ENCODE data around the gene EYS. TPM values are rescaled to one million over a fixed set of nuclear protein-coding genes. Genes with fewer than 3 reads are reported as not detected.

Gene EYS
- total RNA-seq, 1 experiment from 2014 or later = not detected

- TF ChIP-seq ZNF274 (IDR thresholded peaks at IDR 0.05; ENCODE audit: low read depth, low read length) = no peak
- TF ChIP-seq SP1 (IDR thresholded peaks at IDR 0.05; ENCODE audit: low read depth) = no peak
- TF ChIP-seq EGR1 (IDR thresholded peaks at IDR 0.05; ENCODE audit: low read depth) = no peak
These were observed 444.8 kb downstream of the EYS start (continued) for GRCh38 chr6:65262241-65262640.

GRCh38 chr6:65259982-65260381 lies 447.0 kb downstream of the EYS start:
- no peak for ATAC-seq
- RAD21 ChIA-PET (ENCODE audit: low non-redundant PET in 1 of 2, low total read pairs in 2 of 2, uncharacterized antibody in 2 of 2, unreplicated experiment in 2 of 2) = no interaction called here
- H4K20me1 ChIP-seq (ENCODE audit: insufficient read depth) = no peaks in the 10 kb centered on the region
- TF ChIP-seq MAX (IDR thresholded peaks at IDR 0.05) (no peak), ELF1 (IDR thresholded peaks at IDR 0.05; ENCODE audit: borderline replicate concordance, low read depth) (no peak)
- H3K27ac ChIP-seq (ENCODE audit: low read depth, low read length) = no peak overlapping the region
- H2AFZ ChIP-seq (ENCODE audit: low read depth, low read length, poor library complexity, severe bottlenecking) = no peak overlapping the region
- intact Hi-C loops (cut with micrococcal nuclease) = no loop called here
- H3K4me1 ChIP-seq (ENCODE audit: control insufficient read depth in 1 of 2, insufficient read depth in 2 of 2, low read length in 2 of 2) = no peaks in the 10 kb centered on the region
- CTCF ChIA-PET = no interaction called here
- H3K27me3 ChIP-seq (ENCODE audit: insufficient read depth, low read length) = no peaks in the 10 kb centered on the region
- no TSS peak for BruUV-seq (replicated peaks)
- H3K79me2 ChIP-seq (ENCODE audit: insufficient read depth, low read length) = no peaks in the 10 kb centered on the region
- H3K4me2 ChIP-seq (ENCODE audit: low read length) = no peak overlapping the region
- no peak for DNase-seq (ENCODE audit: low read depth, low spot score)
- H3K4me3 ChIP-seq (replicated peaks in 1 of 2; ENCODE audit: low read depth in 1 of 2, low read length in 2 of 2) = no peak overlapping the region
- H3K36me3 ChIP-seq (ENCODE audit: control insufficient read depth in 1 of 2, insufficient read depth in 2 of 2, low read length in 2 of 2) = no peaks in the 10 kb centered on the region
- H3K9me3 ChIP-seq (ENCODE audit: control insufficient read depth in 1 of 2, insufficient read depth in 1 of 2, low read depth in 1 of 2, low read length in 2 of 2) = peaks cover 3 to 8% of the 10 kb centered on the region in 2 experiments; a peak in 3 of 4 replicates
- no peaks in the 10 kb centered on the region for H3K9me2 ChIP-seq (ENCODE audit: insufficient read depth)
- H3K9ac ChIP-seq (ENCODE audit: low read length) = no peak overlapping the region
- POLR2A ChIA-PET = no interaction called here

- intact Hi-C loops (cut with micrococcal nuclease) = no loop called here
- no TSS peak for BruUV-seq (replicated peaks)
- Histone ChIP-seq H4K20me1 (ENCODE audit: insufficient read depth) (no peaks in the 10 kb centered on the region), H3K9ac (ENCODE audit: low read length) (no peak overlapping the region), H2AFZ (ENCODE audit: low read depth, low read length, poor library complexity, severe bottlenecking) (no peak overlapping the region), H3K27me3 (ENCODE audit: insufficient read depth, low read length) (no peaks in the 10 kb centered on the region), H3K36me3 (ENCODE audit: control insufficient read depth in 1 of 2, insufficient read depth in 2 of 2, low read length in 2 of 2) (no peaks in the 10 kb centered on the region), H3K4me2 (ENCODE audit: low read length) (no peak overlapping the region), H3K27ac (ENCODE audit: low read depth, low read length) (no peak overlapping the region), H3K4me3 (replicated peaks in 1 of 2; ENCODE audit: low read depth in 1 of 2, low read length in 2 of 2) (no peak overlapping the region), H3K9me3 (ENCODE audit: control insufficient read depth in 1 of 2, insufficient read depth in 1 of 2, low read depth in 1 of 2, low read length in 2 of 2) (peaks cover 6 to 7% of the 10 kb centered on the region in 2 experiments; a peak in 3 of 4 replicates), H3K79me2 (ENCODE audit: insufficient read depth, low read length) (no peaks in the 10 kb centered on the region), H3K9me2 (ENCODE audit: insufficient read depth) (no peaks in the 10 kb centered on the region), H3K4me1 (ENCODE audit: control insufficient read depth in 1 of 2, insufficient read depth in 2 of 2, low read length in 2 of 2) (no peaks in the 10 kb centered on the region)
- ChIA-PET CTCF (no interaction called here), RAD21 (ENCODE audit: low non-redundant PET in 1 of 2, low total read pairs in 2 of 2, uncharacterized antibody in 2 of 2, unreplicated experiment in 2 of 2) (no interaction called here), POLR2A (no interaction called here)
- ATAC-seq = no peak
- no peak for DNase-seq (ENCODE audit: low read depth, low spot score)
- no peak for TF ChIP-seq CEBPB (IDR thresholded peaks at IDR 0.05; ENCODE audit: low read depth)
- no peak for TF ChIP-seq RAD21 (IDR thresholded peaks at IDR 0.05; ENCODE audit: low read depth)
- TF ChIP-seq POLR2A (IDR thresholded peaks at IDR 0.05; ENCODE audit: borderline replicate concordance, extremely low read depth, insufficient read depth, insufficient read length) = no peak
These were observed 448.0 kb downstream of the EYS start for GRCh38 chr6:65259059-65259458.
